HUES6 (cell line): ENCODE measurements around the gene DRGX.
A peak's percentile ranks its signal among the peaks of the same experiment; 100 is the strongest.

ENCODE experiments used
- H3K27ac ChIP-seq: 2 replicates; pipeline ENCODE4 v1.7.0; 2013; ENCODE audit warnings: low read depth, mild to moderate bottlenecking, low read length, inconsistent platforms
- H3K27me3 ChIP-seq: 2 replicates; pipeline ENCODE4 v1.6.1; 2013; ENCODE audit warnings: low read length; ENCODE audit not compliant: control insufficient read depth, insufficient read depth
- H3K36me3 ChIP-seq: 2 replicates; pipeline ENCODE4 v1.6.1; 2013; ENCODE audit warnings: low read length; ENCODE audit not compliant: control insufficient read depth, insufficient read depth
- H3K4me1 ChIP-seq: 2 replicates; pipeline ENCODE4 v1.6.1; 2013; ENCODE audit warnings: low read length; ENCODE audit not compliant: control insufficient read depth, insufficient read depth
- H3K4me3 ChIP-seq: 2 replicates; pipeline ENCODE4 v1.5.1; 2013; ENCODE audit warnings: low read depth, low read length
- H3K9ac ChIP-seq: one replicate; pipeline ENCODE4 v1.6.1; 2013; ENCODE audit warnings: mild to moderate bottlenecking, low read length
- H3K9me3 ChIP-seq: 2 replicates; pipeline ENCODE4 v1.6.1; 2013; ENCODE audit warnings: low read depth, low read length; ENCODE audit not compliant: control insufficient read depth, insufficient read depth

Gene DRGX

DNA sequence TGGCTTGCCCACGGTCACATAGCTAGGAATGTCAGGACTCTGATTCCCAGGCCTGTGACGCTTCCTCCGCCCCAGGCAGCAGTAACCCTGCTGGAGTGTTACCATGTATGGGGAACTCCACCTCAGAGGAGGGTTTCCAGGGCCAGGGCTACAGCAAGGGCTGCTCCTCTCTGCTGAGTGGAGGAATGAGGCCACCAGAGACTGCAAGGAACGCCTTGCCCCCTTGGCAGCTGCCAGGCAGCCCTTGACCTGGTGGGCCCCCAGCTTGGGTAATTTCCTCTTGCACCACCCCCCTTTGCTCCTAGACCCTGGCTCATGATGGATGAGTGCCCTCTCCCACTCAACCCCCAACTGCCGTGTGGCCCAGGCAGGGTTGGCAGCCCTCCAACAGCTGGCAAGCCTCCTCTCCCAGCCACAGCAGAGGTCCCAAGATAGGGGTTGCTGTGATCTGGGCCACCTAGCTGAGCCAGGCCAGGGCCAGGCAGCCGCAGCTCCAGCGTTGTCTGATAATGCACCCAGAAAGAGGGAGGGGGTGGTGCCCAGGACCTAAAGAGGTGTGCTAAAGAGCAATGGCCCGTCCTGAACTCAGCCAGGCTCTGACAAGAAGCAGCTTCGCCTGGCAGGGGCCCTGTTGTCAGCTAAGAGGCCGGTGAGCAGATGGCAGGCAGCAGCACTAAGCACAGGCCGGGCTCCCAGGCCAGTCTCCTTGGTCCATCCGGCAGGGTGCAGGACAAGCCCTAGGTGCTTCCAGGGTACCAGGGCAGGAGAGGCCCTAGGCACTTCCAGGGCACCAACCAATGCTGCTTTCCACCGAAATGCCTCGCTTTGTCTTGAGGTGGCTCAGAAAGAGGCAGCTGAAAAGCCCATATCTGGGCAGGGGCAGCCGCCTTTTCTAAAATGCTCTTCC lies 35.4 kb downstream of the DRGX start:
- Histone ChIP-seq H3K4me1 (peaks cover 14% of the 10 kb centered on the region), H3K4me3 (no peak overlapping the region), H3K27ac (no peak overlapping the region), H3K36me3 (no peaks in the 10 kb centered on the region), H3K9ac (peak overlapping the region; percentile 39), H3K9me3 (no peaks in the 10 kb centered on the region), H3K27me3 (no peaks in the 10 kb centered on the region)

DNA sequence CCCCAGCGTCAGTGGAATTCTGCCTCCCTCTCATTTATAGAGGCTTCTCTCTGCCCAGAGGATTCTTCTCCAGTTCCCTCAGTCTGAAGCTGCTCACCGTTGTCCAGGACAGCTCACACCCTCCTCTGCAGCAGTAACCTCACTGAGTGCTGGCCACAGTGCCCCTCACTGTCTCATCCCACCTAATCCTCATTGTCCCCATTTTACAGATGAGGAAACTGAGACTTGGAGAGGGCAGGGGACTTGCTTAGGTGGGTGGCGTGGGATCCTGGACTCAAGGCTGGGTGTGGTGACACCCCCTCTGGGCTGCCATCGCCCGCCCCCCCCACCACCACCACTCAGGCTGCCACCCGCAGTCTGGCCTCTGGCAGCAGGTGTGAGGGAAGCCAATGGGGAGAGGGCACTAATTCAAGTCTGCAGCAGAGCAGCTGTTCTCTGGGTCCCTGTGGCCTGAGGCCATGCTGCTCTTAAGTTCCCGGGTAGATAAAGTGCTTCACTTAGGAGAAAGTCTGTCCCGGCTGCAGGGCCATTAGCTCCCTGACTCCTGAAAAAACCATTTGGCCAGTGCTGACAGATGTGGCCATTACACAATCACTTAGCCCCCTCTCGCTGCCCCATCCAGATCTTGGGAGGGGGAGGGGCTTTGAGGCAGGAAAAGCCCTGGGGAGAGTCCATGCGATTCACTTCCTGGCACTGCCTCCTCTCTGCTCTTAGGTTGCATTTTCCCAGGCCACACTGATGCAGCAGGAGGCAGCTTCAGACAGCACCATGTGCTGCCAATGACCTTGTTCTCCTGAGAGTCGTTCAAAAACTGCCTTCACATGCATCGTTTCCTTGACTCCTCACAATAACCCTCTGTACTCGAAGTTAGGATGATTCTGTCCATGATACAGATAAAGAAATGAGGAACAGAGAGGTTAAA lies 36.3 kb downstream of the DRGX start:
- Histone ChIP-seq H3K4me3 (no peak overlapping the region), H3K9ac (peak overlapping the region; percentile 39), H3K27ac (no peak overlapping the region), H3K4me1 (peaks cover 14% of the 10 kb centered on the region), H3K9me3 (no peaks in the 10 kb centered on the region), H3K36me3 (no peaks in the 10 kb centered on the region), H3K27me3 (no peaks in the 10 kb centered on the region)

DNA sequence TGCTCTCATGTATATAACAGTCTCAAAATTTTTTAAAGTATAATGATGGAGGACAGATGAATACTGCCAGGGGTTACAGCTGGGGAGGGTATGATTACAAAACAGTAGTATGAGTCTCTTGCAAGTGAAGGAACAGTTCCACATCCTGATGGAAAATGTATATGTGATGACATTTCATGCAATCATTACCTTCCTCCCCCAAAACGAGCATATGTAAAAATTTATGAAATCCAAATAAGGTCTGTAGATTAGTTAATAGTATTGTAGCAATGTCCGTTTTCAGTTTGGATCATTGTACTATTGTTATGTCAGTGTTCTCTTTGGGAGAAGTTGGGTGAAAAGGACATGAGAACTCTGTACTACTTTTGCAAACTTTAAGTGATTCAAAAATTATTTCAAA lies 38.0 kb downstream of the DRGX start:
- Histone ChIP-seq H3K4me3 (no peak overlapping the region), H3K4me1 (peaks cover 14% of the 10 kb centered on the region), H3K27ac (no peak overlapping the region), H3K9me3 (no peaks in the 10 kb centered on the region), H3K27me3 (no peaks in the 10 kb centered on the region), H3K9ac (no peak overlapping the region), H3K36me3 (no peaks in the 10 kb centered on the region)

DNA sequence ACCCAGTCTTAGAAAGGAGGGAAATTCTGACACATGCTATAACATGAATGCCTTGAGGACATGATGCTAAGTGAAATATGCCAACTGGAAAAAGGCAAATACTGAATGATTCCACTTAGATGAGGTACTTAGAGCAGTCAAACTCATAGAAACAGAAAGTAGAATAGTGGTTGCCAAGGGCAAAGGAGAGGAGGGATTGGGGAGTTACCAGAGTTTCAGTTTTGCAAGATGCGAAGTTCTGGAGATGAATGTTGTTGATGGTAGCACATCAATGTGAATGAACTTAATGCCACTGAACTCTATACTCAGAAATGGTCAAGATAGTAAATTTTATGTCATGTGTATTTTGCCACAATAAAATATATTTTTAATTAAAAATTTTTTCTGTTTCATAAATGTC lies 38.9 kb downstream of the DRGX start:
- H3K27ac ChIP-seq, result no peak overlapping the region
- H3K4me3 ChIP-seq, result no peak overlapping the region
- peaks cover 14% of the 10 kb centered on the region for H3K4me1 ChIP-seq
- no peaks in the 10 kb centered on the region for H3K36me3 ChIP-seq
- no peak overlapping the region for H3K9ac ChIP-seq
- H3K9me3 ChIP-seq, result no peaks in the 10 kb centered on the region
- no peaks in the 10 kb centered on the region for H3K27me3 ChIP-seq

DNA sequence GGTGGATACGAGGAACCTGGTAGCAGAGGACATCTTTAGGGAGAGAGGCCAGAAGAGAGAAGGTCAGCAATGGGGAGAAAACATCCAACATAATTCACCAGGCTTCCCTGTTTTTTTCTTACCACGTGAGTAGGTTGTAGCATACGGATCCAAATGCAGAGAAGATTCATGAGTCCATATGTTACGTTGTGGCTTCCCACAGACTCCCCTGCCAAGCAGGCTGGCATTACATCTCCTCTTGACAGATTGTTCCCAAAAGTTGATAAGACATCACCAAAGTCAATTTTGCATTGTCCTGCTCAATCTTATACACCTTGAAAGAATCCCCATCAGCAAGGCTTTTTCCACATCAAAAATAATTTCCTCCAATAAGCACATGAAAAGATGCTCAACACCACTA lies 39.7 kb downstream of the DRGX start:
- no peaks in the 10 kb centered on the region for H3K27me3 ChIP-seq
- no peak overlapping the region for H3K27ac ChIP-seq
- peaks cover 14% of the 10 kb centered on the region for H3K4me1 ChIP-seq
- no peaks in the 10 kb centered on the region for H3K36me3 ChIP-seq
- H3K4me3 ChIP-seq, result no peak overlapping the region
- no peaks in the 10 kb centered on the region for H3K9me3 ChIP-seq
- no peak overlapping the region for H3K9ac ChIP-seq

DNA sequence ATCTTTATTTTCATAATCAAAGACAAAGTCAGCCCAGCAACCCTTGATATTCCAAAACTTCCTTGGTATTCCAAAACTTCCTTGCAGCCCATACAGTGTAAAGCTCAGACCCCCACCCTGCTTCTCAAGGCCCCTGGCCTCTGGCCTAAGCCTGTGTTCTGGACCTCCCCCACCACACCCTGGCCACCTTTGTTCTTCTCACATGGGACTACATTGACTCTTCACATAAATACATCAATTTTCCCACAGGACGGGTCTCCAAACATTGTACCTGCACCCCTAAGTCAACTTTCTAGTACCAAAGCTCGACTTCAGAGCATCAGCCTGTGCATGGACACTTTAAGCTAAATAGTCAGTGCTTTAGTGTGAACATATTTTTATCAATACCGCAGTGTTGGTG lies 40.7 kb downstream of the DRGX start:
- H3K9me3 ChIP-seq, result 0 out of 2 replicates have a peak, but pooled peaks cover 2% of the 10 kb centered on the region
- H3K4me3 ChIP-seq, result no peak overlapping the region
- H3K4me1 ChIP-seq, result peaks cover 7% of the 10 kb centered on the region
- H3K27ac ChIP-seq, result no peak overlapping the region
- H3K9ac ChIP-seq, result no peak overlapping the region
- H3K27me3 ChIP-seq, result no peaks in the 10 kb centered on the region
- no peaks in the 10 kb centered on the region for H3K36me3 ChIP-seq

DNA sequence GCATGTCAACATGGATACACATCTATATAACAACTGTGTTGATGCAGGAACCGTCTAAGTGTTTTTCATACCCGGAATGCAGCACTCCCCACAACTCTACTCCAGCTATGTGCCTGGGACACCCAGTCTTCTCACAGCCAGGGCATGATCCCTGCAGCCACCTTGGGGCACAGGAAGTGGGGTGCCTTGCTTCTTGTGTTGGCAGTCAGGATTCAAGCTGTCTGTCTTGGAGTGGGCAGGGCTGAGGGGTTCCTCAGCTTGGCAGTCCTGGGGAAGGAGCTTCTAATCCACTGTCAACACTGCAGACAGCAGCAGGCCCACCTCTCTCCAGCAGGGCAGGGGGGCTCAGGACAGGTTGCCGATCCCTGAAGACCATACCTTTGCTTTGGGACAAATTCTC lies 41.3 kb downstream of the DRGX start:
- H3K4me3 ChIP-seq, result no peak overlapping the region
- H3K9me3 ChIP-seq, result 0 out of 2 replicates have a peak, but pooled peaks cover 4% of the 10 kb centered on the region
- no peak overlapping the region for H3K9ac ChIP-seq
- no peak overlapping the region for H3K27ac ChIP-seq
- peaks cover under 1% of the 10 kb centered on the region; the same call in 1 of the 2 replicates for H3K4me1 ChIP-seq
- no peaks in the 10 kb centered on the region for H3K36me3 ChIP-seq
- no peaks in the 10 kb centered on the region for H3K27me3 ChIP-seq

DNA sequence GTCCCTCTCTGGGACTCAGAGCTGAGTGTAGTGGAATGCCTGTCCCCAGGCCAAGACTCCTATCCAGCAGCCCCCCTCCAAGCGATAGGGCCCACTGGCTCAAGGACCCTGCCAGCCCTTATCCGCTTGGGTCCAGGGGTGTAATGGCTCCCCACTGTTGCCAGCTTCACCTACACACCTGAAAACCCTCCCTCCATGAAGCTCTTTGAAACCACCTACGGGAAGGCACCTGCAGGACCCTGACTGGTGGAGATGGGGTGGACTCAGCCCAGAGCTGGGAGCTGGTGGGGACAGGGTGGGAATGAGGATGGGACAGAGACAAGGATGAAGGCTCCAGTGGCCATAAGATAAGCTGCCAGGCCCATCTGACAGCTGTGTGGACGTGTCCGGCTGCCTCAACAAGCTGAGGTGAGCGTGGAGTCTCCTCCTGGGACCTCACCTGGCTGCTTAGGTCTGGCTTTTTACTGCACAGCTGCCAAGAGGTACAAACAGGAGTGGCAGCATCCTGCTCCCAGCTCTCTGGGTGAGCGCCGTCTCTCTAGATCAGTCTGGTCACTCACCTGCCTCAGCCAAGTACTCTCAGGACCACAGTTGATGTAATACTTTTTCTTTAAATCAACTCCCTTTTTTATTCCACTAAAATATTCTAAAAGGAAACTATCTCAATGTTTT lies 41.9 kb downstream of the DRGX start:
- no peak overlapping the region for H3K4me3 ChIP-seq
- 0 out of 2 replicates have a peak, but pooled peaks cover 4% of the 10 kb centered on the region for H3K9me3 ChIP-seq
- H3K9ac ChIP-seq, result no peak overlapping the region
- H3K27me3 ChIP-seq, result no peaks in the 10 kb centered on the region
- no peak overlapping the region for H3K27ac ChIP-seq
- no peaks in the 10 kb centered on the region for H3K4me1 ChIP-seq
- H3K36me3 ChIP-seq, result no peaks in the 10 kb centered on the region

DNA sequence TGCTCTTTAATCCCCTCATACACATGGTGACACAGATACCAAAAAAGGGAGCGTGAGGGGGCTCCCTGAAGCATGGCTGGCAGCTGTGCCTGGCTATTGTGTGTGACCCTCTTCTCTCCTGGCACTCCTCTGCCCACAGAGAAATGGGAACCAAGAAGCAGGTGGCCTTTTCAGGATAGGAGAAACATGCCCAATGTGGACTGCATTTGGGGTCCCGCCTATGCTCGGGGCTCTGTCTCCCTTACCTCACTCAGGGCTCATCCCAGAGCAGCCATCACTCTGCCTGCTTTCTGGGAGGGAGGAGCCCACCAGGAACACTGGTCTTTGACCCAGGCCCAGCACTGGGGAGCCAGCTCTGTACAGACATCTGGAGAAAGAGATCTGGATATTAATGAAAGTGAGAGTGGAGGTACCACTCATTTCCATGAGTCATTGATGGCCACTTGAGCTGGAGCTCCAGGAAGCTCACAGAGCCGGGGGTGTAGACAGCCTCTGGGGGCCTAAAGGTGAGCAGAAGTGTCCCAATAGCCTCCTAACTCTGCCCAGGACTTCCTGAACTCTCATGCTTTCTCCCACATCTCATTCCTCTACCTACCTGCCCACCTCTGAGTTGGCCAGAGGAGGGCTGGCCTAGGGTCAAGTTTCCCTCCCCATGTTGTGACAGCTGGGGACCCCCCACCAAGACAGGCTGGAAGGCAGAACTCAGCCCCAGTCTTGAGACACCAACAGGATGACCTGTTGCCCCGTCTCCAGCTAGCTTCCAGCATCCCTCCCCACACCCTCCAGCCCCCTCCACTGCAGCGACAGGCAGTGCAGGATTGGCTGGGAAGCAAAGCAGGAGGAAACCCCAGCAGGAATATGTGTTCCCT lies 42.6 kb downstream of the DRGX start:
- Histone ChIP-seq H3K4me3 (no peak overlapping the region), H3K27me3 (no peaks in the 10 kb centered on the region), H3K9me3 (0 out of 2 replicates have a peak, but pooled peaks cover 4% of the 10 kb centered on the region)

DNA sequence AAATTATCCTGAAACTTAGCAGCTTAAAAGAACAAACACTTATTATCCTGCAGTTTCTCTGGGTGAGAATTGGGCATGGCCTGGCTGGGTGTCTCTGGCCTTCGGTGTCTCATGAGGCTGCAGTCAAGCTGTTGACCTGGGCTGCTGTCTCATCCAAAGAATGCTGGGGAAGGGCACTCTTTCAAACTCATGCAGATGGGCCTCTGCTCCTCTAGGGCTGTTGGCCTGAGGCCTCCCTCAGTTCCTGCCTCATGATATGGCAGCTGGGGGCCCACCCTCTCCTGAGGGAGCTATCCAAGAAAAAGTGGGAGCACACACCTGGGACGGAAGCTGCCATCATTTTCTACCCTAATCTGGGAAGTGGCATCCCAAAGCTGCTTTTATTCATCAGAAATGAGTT lies 43.6 kb downstream of the DRGX start:
- no peak overlapping the region for H3K4me3 ChIP-seq
- H3K27ac ChIP-seq, result no peak overlapping the region
- no peaks in the 10 kb centered on the region for H3K27me3 ChIP-seq
- no peaks in the 10 kb centered on the region for H3K36me3 ChIP-seq
- H3K4me1 ChIP-seq, result no peaks in the 10 kb centered on the region
- H3K9me3 ChIP-seq, result 0 out of 2 replicates have a peak, but pooled peaks cover 4% of the 10 kb centered on the region
- H3K9ac ChIP-seq, result no peak overlapping the region

More for the DNA sequence above, 42.6 kb downstream of the DRGX start:
- H3K9ac ChIP-seq, result no peak overlapping the region
- no peaks in the 10 kb centered on the region for H3K36me3 ChIP-seq
- no peaks in the 10 kb centered on the region for H3K4me1 ChIP-seq
- no peak overlapping the region for H3K27ac ChIP-seq
